ENCODE results near the gene NT5C.
A peak's percentile ranks its signal among the peaks of the same experiment; 100 is the strongest.
"Not testable (repeated sequence)": the region's sequence is repeated elsewhere in the genome, so short reads cannot be mapped to it uniquely, and the experiment has no call there.

The NT5C gene

GRCh38 chr17:75132018-75133000 is 767 bp upstream of the NT5C start:
- Histone ChIP-seq H3K9ac (ENCODE audit: low read depth in 1 of 2, low read length in 2 of 2) (peak overlapping the region; percentile 80 to 91), H3K27ac (ENCODE audit: low read depth in 2 of 2, low read length in 2 of 2) (peak overlapping the region; percentile 88 to 89), H3K4me1 (ENCODE audit: control insufficient read depth in 2 of 2, insufficient read depth in 2 of 2, low read length in 2 of 2) (peaks cover 16 to 27% of the 10 kb centered on the region in 2 donors), H3K4me3 (ENCODE audit: low read length in 2 of 2) (peak overlapping the region; percentile 60 to 70), H3K36me3 (ENCODE audit: control insufficient read depth in 2 of 2, insufficient read depth in 2 of 2, low read length in 2 of 2) (peaks cover 18 to 23% of the 10 kb centered on the region in 2 donors)
- not testable (repeated sequence) for H3K27me3 ChIP-seq (ENCODE audit: control insufficient read depth in 2 of 2, insufficient read depth in 2 of 2, low read length in 2 of 2); H3K9me3 ChIP-seq (ENCODE audit: control insufficient read depth in 2 of 2, low read length in 2 of 2)

- Histone ChIP-seq H3K27me3 (ENCODE audit: control insufficient read depth in 2 of 2, insufficient read depth in 2 of 2, low read length in 2 of 2) (no peaks in the 10 kb centered on the region), H3K9me3 (ENCODE audit: control insufficient read depth in 2 of 2, low read length in 2 of 2) (no peaks in the 10 kb centered on the region), H3K4me1 (ENCODE audit: control insufficient read depth in 2 of 2, insufficient read depth in 2 of 2, low read length in 2 of 2) (peaks cover 16 to 34% of the 10 kb centered on the region in 2 donors), H3K9ac (ENCODE audit: low read depth in 1 of 2, low read length in 2 of 2) (peak overlapping the region; percentile 80 to 91), H3K4me3 (ENCODE audit: low read length in 2 of 2) (peak overlapping the region; percentile 60 to 70), H3K36me3 (ENCODE audit: control insufficient read depth in 2 of 2, insufficient read depth in 2 of 2, low read length in 2 of 2) (peaks cover 18 to 21% of the 10 kb centered on the region in 2 donors), H3K27ac (ENCODE audit: low read depth in 2 of 2, low read length in 2 of 2) (peak overlapping the region; percentile 88 to 89)
These were observed 787 bp downstream of the NT5C start for GRCh38 chr17:75130632-75131277.

DNA sequence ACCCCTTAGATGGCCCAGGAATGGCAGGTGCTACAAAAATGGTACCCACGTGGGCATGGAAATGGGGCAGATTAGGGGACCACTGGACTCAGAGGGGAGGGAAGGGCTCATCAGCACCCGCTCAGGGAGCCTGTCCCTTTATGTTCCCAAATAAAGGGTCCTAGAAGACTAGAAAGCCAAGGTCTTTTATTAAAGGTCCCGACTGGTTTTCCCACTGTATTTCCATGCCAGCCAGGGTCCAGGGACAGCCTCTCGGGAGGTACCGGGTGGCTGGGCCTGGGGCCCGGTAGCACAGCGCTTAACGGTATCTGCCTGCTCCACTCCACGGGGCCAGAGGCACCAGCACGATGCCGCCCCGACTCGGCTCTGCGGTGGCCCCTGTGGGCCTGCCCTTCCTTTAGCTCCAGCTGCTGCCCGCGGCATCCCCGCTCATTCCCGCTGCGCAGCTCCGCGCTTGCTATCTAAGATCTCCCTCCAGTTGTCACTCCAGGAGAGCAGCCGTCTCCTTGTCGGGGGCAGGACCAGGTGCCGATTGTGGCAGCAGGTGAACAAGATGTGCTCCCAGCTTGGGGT is 1.4 kb downstream of the NT5C start:
- Histone ChIP-seq H3K27me3 (ENCODE audit: control insufficient read depth in 2 of 2, insufficient read depth in 2 of 2, low read length in 2 of 2) (no peaks in the 10 kb centered on the region), H3K36me3 (ENCODE audit: control insufficient read depth in 2 of 2, insufficient read depth in 2 of 2, low read length in 2 of 2) (peaks cover 16 to 19% of the 10 kb centered on the region in 2 donors), H3K9me3 (ENCODE audit: control insufficient read depth in 2 of 2, low read length in 2 of 2) (no peaks in the 10 kb centered on the region), H3K9ac (ENCODE audit: low read depth in 1 of 2, low read length in 2 of 2) (peak overlapping the region; percentile 56 to 91), H3K4me1 (ENCODE audit: control insufficient read depth in 2 of 2, insufficient read depth in 2 of 2, low read length in 2 of 2) (peaks cover 18 to 38% of the 10 kb centered on the region in 2 donors), H3K27ac (ENCODE audit: low read depth in 2 of 2, low read length in 2 of 2) (peak overlapping the region; percentile 88 to 89), H3K4me3 (ENCODE audit: low read length in 2 of 2) (peak overlapping the region; percentile 60 to 70)

DNA sequence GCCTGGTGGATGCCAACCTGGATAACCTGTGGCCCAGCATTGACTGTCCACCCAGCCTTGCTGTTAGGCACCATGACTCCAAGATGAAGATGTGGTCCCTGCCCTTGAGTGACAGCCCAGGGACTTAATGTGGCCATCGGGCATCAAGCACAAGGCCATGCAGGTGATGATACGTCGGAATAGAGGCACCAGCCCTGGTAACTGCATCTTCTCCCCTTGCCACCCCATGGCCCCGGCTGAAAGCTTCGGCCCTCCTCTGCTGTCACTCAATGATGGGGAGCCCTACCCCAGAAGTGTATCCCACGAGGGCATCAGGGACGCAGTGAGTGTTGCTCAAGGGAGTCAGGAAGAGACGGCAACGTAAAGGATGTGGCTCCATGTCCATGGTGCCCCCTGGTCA is 2.0 kb downstream of the NT5C start:
- Histone ChIP-seq H3K4me3 (ENCODE audit: low read length in 2 of 2) (no peak overlapping the region), H3K4me1 (ENCODE audit: control insufficient read depth in 2 of 2, insufficient read depth in 2 of 2, low read length in 2 of 2) (peaks cover 24 to 44% of the 10 kb centered on the region in 2 donors), H3K9ac (ENCODE audit: low read depth in 1 of 2, low read length in 2 of 2) (no peak overlapping the region), H3K27me3 (ENCODE audit: control insufficient read depth in 2 of 2, insufficient read depth in 2 of 2, low read length in 2 of 2) (no peaks in the 10 kb centered on the region), H3K9me3 (ENCODE audit: control insufficient read depth in 2 of 2, low read length in 2 of 2) (no peaks in the 10 kb centered on the region), H3K27ac (ENCODE audit: low read depth in 2 of 2, low read length in 2 of 2) (no peak overlapping the region), H3K36me3 (ENCODE audit: control insufficient read depth in 2 of 2, insufficient read depth in 2 of 2, low read length in 2 of 2) (peaks cover 14 to 19% of the 10 kb centered on the region in 2 donors)

DNA sequence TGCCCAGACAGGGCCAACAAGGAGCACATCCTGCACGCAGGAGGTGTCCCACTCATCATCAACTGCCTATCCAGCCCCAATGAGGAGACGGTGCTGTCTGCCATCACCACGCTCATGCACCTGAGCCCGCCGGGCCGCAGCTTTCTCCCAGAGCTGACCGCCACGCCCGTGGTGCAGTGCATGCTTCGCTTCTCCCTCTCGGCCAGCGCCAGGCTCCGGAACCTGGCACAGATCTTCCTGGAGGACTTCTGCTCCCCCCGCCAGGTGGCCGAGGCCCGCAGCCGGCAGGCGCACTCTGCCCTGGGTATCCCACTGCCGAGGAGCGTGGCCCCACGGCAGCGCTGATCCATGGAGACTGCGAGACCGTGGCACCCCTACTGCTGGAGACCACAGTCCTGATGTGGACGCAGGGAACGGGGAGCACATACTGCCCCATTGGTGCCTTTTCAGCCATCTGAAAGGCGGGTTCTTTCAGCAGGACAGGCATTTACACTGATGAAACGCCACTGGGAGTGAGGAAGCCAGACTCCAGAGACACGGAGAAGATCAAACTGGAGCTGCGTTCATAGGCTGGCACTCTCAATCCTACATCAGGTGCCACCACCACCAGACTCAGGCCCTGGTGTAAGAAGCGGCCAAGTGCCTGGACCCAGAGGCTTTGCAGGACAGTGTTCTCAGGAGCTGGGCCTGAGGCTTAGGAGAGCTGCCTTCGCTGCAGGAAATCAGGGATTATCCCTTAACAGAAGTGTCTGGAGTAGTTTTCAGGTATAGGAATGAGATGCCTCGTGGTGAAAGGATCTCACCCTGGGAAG is 2.6 kb downstream of the NT5C start:
- Histone ChIP-seq H3K27me3 (ENCODE audit: control insufficient read depth in 2 of 2, insufficient read depth in 2 of 2, low read length in 2 of 2) (no peaks in the 10 kb centered on the region), H3K4me3 (ENCODE audit: low read length in 2 of 2) (no peak overlapping the region), H3K4me1 (ENCODE audit: control insufficient read depth in 2 of 2, insufficient read depth in 2 of 2, low read length in 2 of 2) (peaks cover 28 to 48% of the 10 kb centered on the region in 2 donors), H3K27ac (ENCODE audit: low read depth in 2 of 2, low read length in 2 of 2) (peak overlapping the region; percentile 56 to 70), H3K9me3 (ENCODE audit: control insufficient read depth in 2 of 2, low read length in 2 of 2) (no peaks in the 10 kb centered on the region), H3K9ac (ENCODE audit: low read depth in 1 of 2, low read length in 2 of 2) (peak overlapping the region in 1 of 2 donors; percentile 47), H3K36me3 (ENCODE audit: control insufficient read depth in 2 of 2, insufficient read depth in 2 of 2, low read length in 2 of 2) (peaks cover 14 to 19% of the 10 kb centered on the region in 2 donors)

DNA sequence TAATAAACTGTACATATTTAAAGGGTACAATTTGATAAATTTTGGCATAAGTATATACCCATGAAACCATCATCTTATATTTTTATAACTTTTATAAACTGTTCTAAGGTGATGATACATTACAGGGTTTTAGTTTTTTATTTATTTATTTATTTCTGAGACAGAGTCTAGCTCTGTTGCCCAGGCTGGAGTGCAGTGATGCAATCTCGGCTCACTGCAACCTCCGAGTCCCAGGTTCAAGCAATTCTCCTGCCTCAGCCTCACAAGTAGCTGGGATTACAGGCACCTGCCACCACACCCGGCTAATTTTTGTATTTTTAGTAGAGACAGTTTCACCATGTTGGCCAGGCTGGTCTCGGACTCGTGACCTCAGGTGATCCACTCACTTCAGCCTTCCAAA is 3.6 kb downstream of the NT5C start:
- H3K4me3 ChIP-seq (ENCODE audit: low read length in 2 of 2); H3K27me3 ChIP-seq (ENCODE audit: control insufficient read depth in 2 of 2, insufficient read depth in 2 of 2, low read length in 2 of 2); H3K9me3 ChIP-seq (ENCODE audit: control insufficient read depth in 2 of 2, low read length in 2 of 2): not testable (repeated sequence)
- Histone ChIP-seq H3K27ac (ENCODE audit: low read depth in 2 of 2, low read length in 2 of 2) (peak overlapping the region; percentile 71 to 74), H3K36me3 (ENCODE audit: control insufficient read depth in 2 of 2, insufficient read depth in 2 of 2, low read length in 2 of 2) (peaks cover 14 to 19% of the 10 kb centered on the region in 2 donors), H3K9ac (ENCODE audit: low read depth in 1 of 2, low read length in 2 of 2) (peak overlapping the region in 1 of 2 donors; percentile 47), H3K4me1 (ENCODE audit: control insufficient read depth in 2 of 2, insufficient read depth in 2 of 2, low read length in 2 of 2) (peaks cover 32 to 51% of the 10 kb centered on the region in 2 donors)

GRCh38 chr17:75126954-75127353 is 4.6 kb downstream of the NT5C start:
- H3K4me3 ChIP-seq (ENCODE audit: low read length in 2 of 2): no peak overlapping the region
- H3K36me3 ChIP-seq (ENCODE audit: control insufficient read depth in 2 of 2, insufficient read depth in 2 of 2, low read length in 2 of 2): peaks cover 14 to 19% of the 10 kb centered on the region in 2 donors
- H3K4me1 ChIP-seq (ENCODE audit: control insufficient read depth in 2 of 2, insufficient read depth in 2 of 2, low read length in 2 of 2): peaks cover 32 to 53% of the 10 kb centered on the region in 2 donors
- no peaks in the 10 kb centered on the region for H3K27me3 ChIP-seq (ENCODE audit: control insufficient read depth in 2 of 2, insufficient read depth in 2 of 2, low read length in 2 of 2)
- no peaks in the 10 kb centered on the region for H3K9me3 ChIP-seq (ENCODE audit: control insufficient read depth in 2 of 2, low read length in 2 of 2)
- H3K9ac ChIP-seq (ENCODE audit: low read depth in 1 of 2, low read length in 2 of 2): no peak overlapping the region
- peak overlapping the region in 1 of 2 donors; percentile 74 for H3K27ac ChIP-seq (ENCODE audit: low read depth in 2 of 2, low read length in 2 of 2)

DNA sequence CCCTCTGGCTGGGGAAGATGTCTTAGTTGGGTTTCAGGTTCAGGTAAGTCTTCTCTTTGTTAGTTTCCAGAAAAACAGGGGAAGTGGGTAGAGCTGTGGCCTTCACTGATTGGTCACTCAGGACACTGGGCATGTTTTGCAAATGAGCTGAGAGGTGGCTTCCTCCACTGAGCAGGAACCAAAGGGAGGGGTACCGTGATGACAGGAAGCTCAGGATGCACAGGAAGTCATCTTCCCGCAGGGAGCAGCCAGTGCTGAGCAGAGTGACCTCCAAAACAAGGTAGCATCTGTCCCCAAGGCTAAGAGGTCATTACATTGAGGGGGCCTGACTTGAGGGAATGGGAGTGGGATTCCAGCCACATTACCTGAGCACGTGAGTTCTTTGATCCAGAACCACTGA is 5.6 kb downstream of the NT5C start:
- Histone ChIP-seq H3K4me1 (ENCODE audit: control insufficient read depth in 2 of 2, insufficient read depth in 2 of 2, low read length in 2 of 2) (peaks cover 29 to 55% of the 10 kb centered on the region in 2 donors), H3K27ac (ENCODE audit: low read depth in 2 of 2, low read length in 2 of 2) (peak overlapping the region in 1 of 2 donors; percentile 94)

DNA sequence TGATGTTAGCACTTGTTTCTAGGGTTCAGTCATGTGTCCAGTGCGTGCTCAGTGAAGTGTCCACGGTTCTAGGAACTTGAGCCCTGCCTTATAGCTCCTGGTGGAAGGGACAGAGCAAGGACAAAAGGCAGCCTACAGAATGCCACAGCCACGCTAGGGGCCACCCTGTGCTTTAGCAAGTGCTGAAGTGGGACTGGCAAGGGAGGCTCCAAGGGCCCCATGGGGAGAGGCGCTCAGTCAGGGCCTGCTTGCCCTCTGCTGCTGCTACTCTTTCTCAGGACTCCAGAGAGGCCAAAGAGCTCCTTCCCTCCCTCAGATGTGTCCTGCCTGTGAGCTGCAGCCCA is 6.8 kb downstream of the NT5C start:
- peak overlapping the region; percentile 7 to 31 for H3K4me3 ChIP-seq (ENCODE audit: low read length in 2 of 2)
- H3K27ac ChIP-seq (ENCODE audit: low read depth in 2 of 2, low read length in 2 of 2): peak overlapping the region; percentile 94
- peaks cover 24 to 55% of the 10 kb centered on the region in 2 donors for H3K4me1 ChIP-seq (ENCODE audit: control insufficient read depth in 2 of 2, insufficient read depth in 2 of 2, low read length in 2 of 2)
- no peaks in the 10 kb centered on the region for H3K9me3 ChIP-seq (ENCODE audit: control insufficient read depth in 2 of 2, low read length in 2 of 2)
- H3K36me3 ChIP-seq (ENCODE audit: control insufficient read depth in 2 of 2, insufficient read depth in 2 of 2, low read length in 2 of 2): peaks cover 15 to 17% of the 10 kb centered on the region in 2 donors
- peak overlapping the region; percentile 54 to 71 for H3K9ac ChIP-seq (ENCODE audit: low read depth in 1 of 2, low read length in 2 of 2)
- no peaks in the 10 kb centered on the region for H3K27me3 ChIP-seq (ENCODE audit: control insufficient read depth in 2 of 2, insufficient read depth in 2 of 2, low read length in 2 of 2)

More for the DNA sequence above, 5.6 kb downstream of the NT5C start:
- H3K9me3 ChIP-seq (ENCODE audit: control insufficient read depth in 2 of 2, low read length in 2 of 2): no peaks in the 10 kb centered on the region
- H3K27me3 ChIP-seq (ENCODE audit: control insufficient read depth in 2 of 2, insufficient read depth in 2 of 2, low read length in 2 of 2): no peaks in the 10 kb centered on the region
- peaks cover 15 to 19% of the 10 kb centered on the region in 2 donors for H3K36me3 ChIP-seq (ENCODE audit: control insufficient read depth in 2 of 2, insufficient read depth in 2 of 2, low read length in 2 of 2)
- no peak overlapping the region for H3K4me3 ChIP-seq (ENCODE audit: low read length in 2 of 2)
- H3K9ac ChIP-seq (ENCODE audit: low read depth in 1 of 2, low read length in 2 of 2): peak overlapping the region; percentile 12 to 26
